ENCODE results near the gene BRIX1. TPM values are rescaled to one million over a fixed set of nuclear protein-coding genes. Genes with fewer than 3 reads are reported as not detected.

Gene BRIX1
- total and polyA plus RNA-seq, 9 of the 15 experiments (the other 6 are each of a cell fraction or from before 2014, with no cell fraction given): 115 to 193 (median 159) TPM

GRCh38 chr5:34923694-34924461 lies 8.4 kb downstream of the BRIX1 start (continued):
- TF ChIP-seq ZFX (CRISPR knock-in tag; IDR thresholded peaks at IDR 0.05): no peak
- TF ChIP-seq CSDE1 (IDR thresholded peaks at IDR 0.05): peak in 1 of 2 experiments; percentile 10; a peak in 2 of 4 replicates
- peak; percentile 57; the same call in 1 of the 2 replicates for TF ChIP-seq POLR2AphosphoS5 (IDR thresholded peaks at IDR 0.05; ENCODE audit: control insufficient read depth, insufficient read depth, low read depth, low read length)
- no peak for TF ChIP-seq PHF20 (IDR thresholded peaks at IDR 0.05; ENCODE audit: partially characterized antibody)
- TF ChIP-seq ZNF23 (CRISPR knock-in tag; IDR thresholded peaks at IDR 0.05): peak; percentile 54; the same call in 1 of the 2 replicates
- TF ChIP-seq ZBTB40 (IDR thresholded peaks at IDR 0.05): 0 out of 2 replicates have a peak, but pooled peaks have one; percentile 14
- no peak for TF ChIP-seq ZBTB40 (CRISPR knock-in tag; IDR thresholded peaks at IDR 0.05)
- TF ChIP-seq RBM34 (IDR thresholded peaks at IDR 0.05; ENCODE audit: borderline replicate concordance, insufficient read depth, low read length): no peak
- peak; percentile 67 for TF ChIP-seq TCF3 (CRISPR knock-in tag; IDR thresholded peaks at IDR 0.05)
- TF ChIP-seq EZH2 (IDR thresholded peaks at IDR 0.05; ENCODE audit: borderline replicate concordance, low read depth, low read length): no peak
- no peak for TF ChIP-seq SRF (CRISPR knock-in tag; IDR thresholded peaks at IDR 0.05)
- TF ChIP-seq ZBTB8A (IDR thresholded peaks at IDR 0.05; ENCODE audit: partially characterized antibody): peak; percentile 17
- TF ChIP-seq, protein P1, sequence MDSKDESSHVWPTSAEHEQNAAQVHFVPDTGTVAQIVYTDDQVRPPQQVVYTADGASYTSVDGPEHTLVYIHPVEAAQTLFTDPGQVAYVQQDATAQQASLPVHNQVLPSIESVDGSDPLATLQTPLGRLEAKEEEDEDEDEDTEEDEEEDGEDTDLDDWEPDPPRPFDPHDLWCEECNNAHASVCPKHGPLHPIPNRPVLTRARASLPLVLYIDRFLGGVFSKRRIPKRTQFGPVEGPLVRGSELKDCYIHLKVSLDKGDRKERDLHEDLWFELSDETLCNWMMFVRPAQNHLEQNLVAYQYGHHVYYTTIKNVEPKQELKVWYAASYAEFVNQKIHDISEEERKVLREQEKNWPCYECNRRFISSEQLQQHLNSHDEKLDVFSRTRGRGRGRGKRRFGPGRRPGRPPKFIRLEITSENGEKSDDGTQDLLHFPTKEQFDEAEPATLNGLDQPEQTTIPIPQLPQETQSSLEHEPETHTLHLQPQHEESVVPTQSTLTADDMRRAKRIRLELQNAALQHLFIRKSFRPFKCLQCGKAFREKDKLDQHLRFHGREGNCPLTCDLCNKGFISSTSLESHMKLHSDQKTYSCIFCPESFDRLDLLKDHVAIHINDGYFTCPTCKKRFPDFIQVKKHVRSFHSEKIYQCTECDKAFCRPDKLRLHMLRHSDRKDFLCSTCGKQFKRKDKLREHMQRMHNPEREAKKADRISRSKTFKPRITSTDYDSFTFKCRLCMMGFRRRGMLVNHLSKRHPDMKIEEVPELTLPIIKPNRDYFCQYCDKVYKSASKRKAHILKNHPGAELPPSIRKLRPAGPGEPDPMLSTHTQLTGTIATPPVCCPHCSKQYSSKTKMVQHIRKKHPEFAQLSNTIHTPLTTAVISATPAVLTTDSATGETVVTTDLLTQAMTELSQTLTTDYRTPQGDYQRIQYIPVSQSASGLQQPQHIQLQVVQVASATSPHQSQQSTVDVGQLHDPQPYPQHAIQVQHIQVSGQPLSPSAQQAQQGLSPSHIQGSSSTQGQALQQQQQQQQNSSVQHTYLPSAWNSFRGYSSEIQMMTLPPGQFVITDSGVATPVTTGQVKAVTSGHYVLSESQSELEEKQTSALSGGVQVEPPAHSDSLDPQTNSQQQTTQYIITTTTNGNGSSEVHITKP (IDR thresholded peaks at IDR 0.05; ENCODE audit: partially characterized antibody): no peak
- TF ChIP-seq SP2 (IDR thresholded peaks at IDR 0.05; ENCODE audit: extremely low read depth, low read depth, low read length, poor library complexity, severe bottlenecking): no peak
- no peak for TF ChIP-seq MCM7 (IDR thresholded peaks at IDR 0.05)

Data from K562 (cell line).